ENCODE data around the gene ERP27. TPM values are rescaled to one million over a fixed set of nuclear protein-coding genes. Genes with fewer than 3 reads are reported as not detected.
A peak's percentile ranks its signal among the peaks of the same experiment; 100 is the strongest.

ERP27 gene
- total RNA-seq, 1 donor from 2014 or later: 58.1 TPM

DNA sequence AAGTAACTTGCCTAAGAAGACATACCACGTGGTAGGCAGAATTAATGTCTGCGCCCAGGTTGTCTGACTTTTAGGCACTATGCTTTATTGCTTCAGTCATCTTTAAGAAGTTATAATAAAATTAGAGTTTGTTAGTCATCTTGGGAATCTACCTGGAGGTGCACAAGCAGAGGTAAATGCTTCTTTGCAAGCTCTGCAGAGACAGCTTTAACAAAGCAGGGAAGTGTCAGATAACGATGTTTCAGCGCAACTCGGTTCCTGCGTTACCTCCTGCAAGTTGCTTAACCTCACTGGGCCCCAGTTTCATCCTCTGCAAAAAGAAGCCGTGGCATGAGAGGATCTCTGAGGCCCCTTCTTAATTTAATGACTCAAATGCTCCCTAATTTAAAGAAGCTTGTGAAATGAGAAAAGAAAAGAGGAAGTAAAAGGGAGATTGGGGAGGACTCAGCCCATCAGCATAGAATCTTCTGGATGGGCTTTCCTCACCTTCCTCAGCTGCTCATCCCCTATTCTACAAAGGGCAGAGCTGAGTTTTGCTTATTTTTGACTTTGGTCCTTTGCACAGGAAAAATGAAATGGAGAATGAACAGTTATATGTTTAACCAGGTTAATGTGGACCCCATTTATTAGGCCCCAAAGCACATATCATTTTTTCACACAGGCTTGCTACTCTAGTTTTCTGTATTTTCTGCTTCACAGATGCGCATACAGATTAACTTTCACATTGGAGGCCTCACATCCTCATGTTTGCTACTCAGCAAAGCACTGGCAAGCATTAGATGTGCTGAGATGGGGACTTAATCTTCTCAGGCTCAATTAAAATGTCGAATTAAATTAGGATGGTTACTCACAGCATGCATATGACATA lies 17.9 kb upstream of the ERP27 start:
- H3K4me1 Mint-ChIP-seq: peaks cover 47% of the 10 kb centered on the region
- H3K27me3 Mint-ChIP-seq (ENCODE audit: low read depth): no peaks in the 10 kb centered on the region
- no peaks in the 10 kb centered on the region for H3K36me3 Mint-ChIP-seq
- TF ChIP-seq, protein P1, sequence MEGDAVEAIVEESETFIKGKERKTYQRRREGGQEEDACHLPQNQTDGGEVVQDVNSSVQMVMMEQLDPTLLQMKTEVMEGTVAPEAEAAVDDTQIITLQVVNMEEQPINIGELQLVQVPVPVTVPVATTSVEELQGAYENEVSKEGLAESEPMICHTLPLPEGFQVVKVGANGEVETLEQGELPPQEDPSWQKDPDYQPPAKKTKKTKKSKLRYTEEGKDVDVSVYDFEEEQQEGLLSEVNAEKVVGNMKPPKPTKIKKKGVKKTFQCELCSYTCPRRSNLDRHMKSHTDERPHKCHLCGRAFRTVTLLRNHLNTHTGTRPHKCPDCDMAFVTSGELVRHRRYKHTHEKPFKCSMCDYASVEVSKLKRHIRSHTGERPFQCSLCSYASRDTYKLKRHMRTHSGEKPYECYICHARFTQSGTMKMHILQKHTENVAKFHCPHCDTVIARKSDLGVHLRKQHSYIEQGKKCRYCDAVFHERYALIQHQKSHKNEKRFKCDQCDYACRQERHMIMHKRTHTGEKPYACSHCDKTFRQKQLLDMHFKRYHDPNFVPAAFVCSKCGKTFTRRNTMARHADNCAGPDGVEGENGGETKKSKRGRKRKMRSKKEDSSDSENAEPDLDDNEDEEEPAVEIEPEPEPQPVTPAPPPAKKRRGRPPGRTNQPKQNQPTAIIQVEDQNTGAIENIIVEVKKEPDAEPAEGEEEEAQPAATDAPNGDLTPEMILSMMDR (IDR thresholded peaks at IDR 0.05; ENCODE audit: unreplicated experiment): no peak
- peak overlapping the region; percentile 35 for H3K27ac Mint-ChIP-seq
- no peak overlapping the region for H3K4me3 Mint-ChIP-seq
- no peaks in the 10 kb centered on the region for H3K9me3 Mint-ChIP-seq
- DNase-seq (ENCODE audit: low spot score in 2 of 2, unreplicated experiment in 2 of 2): no peak

DNA sequence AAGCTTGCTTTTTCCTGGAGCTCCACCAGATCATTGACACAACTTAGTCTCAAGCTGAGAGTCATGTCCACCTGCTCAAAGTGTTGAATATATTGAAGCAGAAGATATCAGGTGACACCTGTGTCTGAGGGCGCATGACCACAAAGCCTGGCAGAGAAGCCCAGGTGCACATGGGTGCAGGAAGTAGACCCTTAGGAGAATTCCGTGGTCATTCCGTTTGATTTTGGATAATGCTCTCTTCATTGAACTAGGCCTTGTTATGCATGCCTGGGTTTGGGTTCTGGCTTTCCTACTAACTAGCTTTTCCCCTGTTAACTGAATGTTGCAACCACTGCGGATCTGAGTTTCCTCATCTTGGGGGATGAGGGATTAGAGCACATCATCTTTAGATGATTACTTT lies 15.9 kb upstream of the ERP27 start:
- no peak for DNase-seq (ENCODE audit: low spot score in 2 of 2, unreplicated experiment in 2 of 2)
- H3K27me3 Mint-ChIP-seq (ENCODE audit: low read depth): no peaks in the 10 kb centered on the region
- H3K27ac Mint-ChIP-seq: no peak overlapping the region
- H3K9me3 Mint-ChIP-seq: no peaks in the 10 kb centered on the region
- TF ChIP-seq, protein P1 (IDR thresholded peaks at IDR 0.05; ENCODE audit: unreplicated experiment): no peak
- peaks cover 53% of the 10 kb centered on the region for H3K4me1 Mint-ChIP-seq
- no peaks in the 10 kb centered on the region for H3K36me3 Mint-ChIP-seq
- no peak overlapping the region for H3K4me3 Mint-ChIP-seq

- no peak for DNase-seq (ENCODE audit: low spot score in 2 of 2, unreplicated experiment in 2 of 2)
- Mint-ChIP-seq H3K4me3 (no peak overlapping the region), H3K27ac (peak overlapping the region; percentile 40), H3K9me3 (no peaks in the 10 kb centered on the region), H3K27me3 (ENCODE audit: low read depth) (no peaks in the 10 kb centered on the region), H3K36me3 (no peaks in the 10 kb centered on the region), H3K4me1 (peaks cover 55% of the 10 kb centered on the region)
- TF ChIP-seq, protein P1 (IDR thresholded peaks at IDR 0.05; ENCODE audit: unreplicated experiment): no peak
Observed at GRCh38 chr12:14953752-14954151, 15.4 kb upstream of the ERP27 start.

DNA sequence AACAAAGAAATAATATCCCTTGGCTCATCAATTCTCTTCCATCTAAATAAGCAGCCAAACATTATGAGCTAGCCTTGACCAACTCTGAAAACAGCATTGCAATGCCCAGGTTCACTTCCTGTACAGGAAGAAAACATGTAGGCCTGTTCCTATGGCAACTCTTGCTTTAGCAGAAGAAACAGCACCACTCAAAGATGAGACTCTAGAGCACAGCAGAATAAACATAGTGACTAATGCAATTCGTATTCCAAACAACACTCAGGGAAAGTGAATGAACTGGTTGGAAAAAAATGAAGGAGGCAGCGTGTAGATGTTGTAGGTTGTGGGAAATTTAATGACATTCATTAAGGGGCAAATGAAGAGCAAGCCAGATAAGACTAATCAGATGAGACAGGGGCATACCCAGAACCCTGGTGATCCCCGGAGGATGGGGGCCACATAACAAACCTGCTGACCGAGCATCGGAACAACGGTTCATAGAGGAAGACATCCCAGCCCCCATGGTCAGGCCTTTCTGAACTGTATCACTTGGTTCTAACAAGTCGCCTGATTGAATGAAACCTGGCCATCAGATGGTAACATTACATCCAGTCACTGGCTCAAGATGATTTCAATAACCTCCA lies 14.1 kb upstream of the ERP27 start:
- DNase-seq (ENCODE audit: low spot score in 2 of 2, unreplicated experiment in 2 of 2): no peak
- peaks cover 54% of the 10 kb centered on the region for H3K4me1 Mint-ChIP-seq
- H3K36me3 Mint-ChIP-seq: no peaks in the 10 kb centered on the region
- TF ChIP-seq, protein P1 (IDR thresholded peaks at IDR 0.05; ENCODE audit: unreplicated experiment): no peak
- no peak overlapping the region for H3K4me3 Mint-ChIP-seq
- no peak overlapping the region for H3K27ac Mint-ChIP-seq
- no peaks in the 10 kb centered on the region for H3K9me3 Mint-ChIP-seq
- no peaks in the 10 kb centered on the region for H3K27me3 Mint-ChIP-seq (ENCODE audit: low read depth)

DNA sequence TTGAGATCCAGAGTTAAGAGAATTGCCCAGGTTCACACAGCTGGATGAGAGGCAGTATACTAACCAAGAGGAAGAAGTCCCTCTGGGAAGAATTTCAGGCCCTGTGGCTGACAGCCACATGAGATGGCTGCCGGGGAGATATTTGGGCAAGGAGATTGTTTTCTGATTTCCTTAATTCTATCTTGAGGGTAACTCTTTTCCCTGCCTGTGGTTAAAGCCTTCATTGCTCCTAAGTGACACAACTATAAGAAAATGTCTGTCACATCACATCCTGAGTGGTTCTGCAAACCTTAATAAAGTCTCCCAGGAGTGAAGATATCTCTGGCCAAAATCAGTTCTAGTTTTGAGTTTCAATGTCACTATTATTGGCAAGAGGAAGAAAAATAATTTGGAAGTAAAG lies 13.5 kb upstream of the ERP27 start:
- TF ChIP-seq, protein P1 (IDR thresholded peaks at IDR 0.05; ENCODE audit: unreplicated experiment): no peak
- no peak overlapping the region for H3K4me3 Mint-ChIP-seq
- peak overlapping the region; percentile 62 for H3K27ac Mint-ChIP-seq

More for the DNA sequence above, 13.5 kb upstream of the ERP27 start:
- Mint-ChIP-seq H3K9me3 (no peaks in the 10 kb centered on the region), H3K4me1 (peaks cover 56% of the 10 kb centered on the region), H3K36me3 (no peaks in the 10 kb centered on the region), H3K27me3 (ENCODE audit: low read depth) (no peaks in the 10 kb centered on the region)
- no peak for DNase-seq (ENCODE audit: low spot score in 2 of 2, unreplicated experiment in 2 of 2)

Measured in mesothelial cell of epicardium (in vitro differentiated cells).